H9 (cell line): ENCODE measurements around the gene RPN1. TPM values are rescaled to one million over a fixed set of nuclear protein-coding genes. Genes with fewer than 3 reads are reported as not detected.

Experiments used
- DNase-seq: peaks from one replicate; pipeline ENCODE4 v3.0.0-alpha.2; 2017
- H2AFZ ChIP-seq: one replicate; pipeline ENCODE4 v1.6.1; 2013; ENCODE audit warnings: mild to moderate bottlenecking, low read length, control low read depth, moderate library complexity
- H2AK5ac ChIP-seq: 2 replicates; pipeline ENCODE4 v1.6.1; 2013; ENCODE audit warnings: low read length, control low read depth, mixed read lengths; ENCODE audit not compliant: insufficient read length
- H2BK120ac ChIP-seq: one replicate; pipeline ENCODE4 v1.6.1; 2013; ENCODE audit warnings: low read depth, mild to moderate bottlenecking, low read length, control low read depth, inconsistent platforms; ENCODE audit not compliant: poor library complexity, severe bottlenecking
- H2BK12ac ChIP-seq: 2 replicates; pipeline ENCODE4 v1.6.1; 2013; ENCODE audit warnings: low read length, control low read depth, mixed read lengths, low read depth; ENCODE audit not compliant: insufficient read length
- H2BK15ac ChIP-seq: 2 replicates; pipeline ENCODE4 v1.6.1; 2013; ENCODE audit warnings: low read depth, low read length, control low read depth
- H2BK20ac ChIP-seq: one replicate; pipeline ENCODE4 v1.6.1; 2013; ENCODE audit warnings: low read depth, mild to moderate bottlenecking, low read length, control low read depth, inconsistent platforms; ENCODE audit not compliant: poor library complexity, severe bottlenecking
- H2BK5ac ChIP-seq: 2 replicates; pipeline ENCODE4 v1.6.1; 2013; ENCODE audit warnings: low read length, control low read depth, mixed read lengths; ENCODE audit not compliant: insufficient read length
- H3K14ac ChIP-seq: 2 replicates; pipeline ENCODE4 v1.6.1; 2013; ENCODE audit warnings: low read length, control low read depth; ENCODE audit not compliant: insufficient read depth
- H3K18ac ChIP-seq: 2 replicates; pipeline ENCODE4 v1.6.1; 2013; ENCODE audit warnings: low read depth, mild to moderate bottlenecking, mixed read lengths, low read length, control low read depth; ENCODE audit not compliant: insufficient read length
- H3K23ac ChIP-seq: 2 replicates; pipeline ENCODE4 v1.6.1; 2013; ENCODE audit warnings: low read length, control low read depth, mixed read lengths, low read depth; ENCODE audit not compliant: insufficient read length
- H3K23me2 ChIP-seq: 2 replicates; pipeline ENCODE4 v1.6.1; 2013; ENCODE audit warnings: low read depth, mild to moderate bottlenecking, mixed read lengths, low read length, control low read depth; ENCODE audit not compliant: insufficient read length, poor library complexity, severe bottlenecking
- H3K27ac ChIP-seq: 2 replicates; pipeline ENCODE4 v1.5.1; 2013; ENCODE audit warnings: low read length, control low read depth, mixed read lengths, low read depth; ENCODE audit not compliant: insufficient read length
- H3K27me3 ChIP-seq: 2 replicates; pipeline ENCODE4 v1.6.1; 2013; ENCODE audit warnings: low read length, control low read depth, inconsistent platforms; ENCODE audit not compliant: insufficient read depth
- H3K4ac ChIP-seq: 2 replicates; pipeline ENCODE4 v1.6.1; 2013; ENCODE audit warnings: low read depth, mild to moderate bottlenecking, control low read depth, inconsistent platforms, low read length, moderate library complexity
- H3K4me1 ChIP-seq: 2 replicates; pipeline ENCODE4 v1.6.1; 2013; ENCODE audit warnings: low read length, control low read depth, inconsistent platforms; ENCODE audit not compliant: insufficient read depth
- H3K4me2 ChIP-seq: 2 replicates; pipeline ENCODE4 v1.6.1; 2013; ENCODE audit warnings: low read length, control low read depth, mixed read lengths; ENCODE audit not compliant: insufficient read length, insufficient read depth
- H3K56ac ChIP-seq: 2 replicates; pipeline ENCODE4 v1.6.1; 2013; ENCODE audit warnings: low read depth, mild to moderate bottlenecking, mixed read lengths, low read length, control low read depth; ENCODE audit not compliant: insufficient read length
- H3K79me1 ChIP-seq: 2 replicates; pipeline ENCODE4 v1.6.1; 2013; ENCODE audit warnings: low read depth, mild to moderate bottlenecking, moderate library complexity, low read length, control low read depth, inconsistent platforms; ENCODE audit not compliant: insufficient read depth, poor library complexity, severe bottlenecking
- H3K79me2 ChIP-seq: 2 replicates; pipeline ENCODE4 v1.6.1; 2013; ENCODE audit warnings: low read length, control low read depth, inconsistent platforms; ENCODE audit not compliant: insufficient read depth
- H3K9ac ChIP-seq: 2 replicates; pipeline ENCODE4 v1.6.1; 2013; ENCODE audit warnings: low read length, control low read depth, mixed read lengths; ENCODE audit not compliant: insufficient read length; ENCODE audit errors: extremely low read depth
- H3K9me3 ChIP-seq: one replicate; pipeline ENCODE4 v1.6.1; 2013; ENCODE audit warnings: low read depth, low read length, inconsistent platforms; ENCODE audit not compliant: control insufficient read depth
- H3T11ph ChIP-seq: one replicate; pipeline ENCODE4 v1.6.1; 2013; ENCODE audit warnings: mild to moderate bottlenecking, low read length, control low read depth, inconsistent platforms
- H4K20me1 ChIP-seq: one replicate; pipeline ENCODE4 v1.6.1; 2013; ENCODE audit not compliant: control insufficient read depth, insufficient read length, insufficient read depth
- H4K5ac ChIP-seq: 2 replicates; pipeline ENCODE4 v1.6.1; 2013; ENCODE audit warnings: low read depth, mild to moderate bottlenecking, mixed read lengths, low read length, control low read depth; ENCODE audit not compliant: insufficient read length
- H4K8ac ChIP-seq: replicated peaks from 2 replicates; pipeline ENCODE4 v1.6.1; 2013; ENCODE audit warnings: low read length, control low read depth, mixed read lengths, low read depth; ENCODE audit not compliant: insufficient read length
- H4K91ac ChIP-seq: 2 replicates; pipeline ENCODE4 v1.6.1; 2013; ENCODE audit warnings: low read depth, mild to moderate bottlenecking, moderate library complexity, mixed read lengths, low read length, control low read depth; ENCODE audit not compliant: insufficient read length
- H3K27ac Mint-ChIP-seq, 3 experiments: 2 replicates in 2 of 3; 3 replicates in 1 of 3; pipeline ENCODE4 v1.8.0; 2020 to 2021; ENCODE audit warnings: mixed read lengths in 3 of 3, mild to moderate bottlenecking in 1 of 3, moderate library complexity in 1 of 3
- H3K27me3 Mint-ChIP-seq: 2 replicates; pipeline ENCODE4 v1.8.0; 2021; ENCODE audit warnings: low read depth, mild to moderate bottlenecking, moderate library complexity, mixed read lengths
- H3K36me3 Mint-ChIP-seq, 3 experiments: 2 replicates in 2 of 3; 3 replicates in 1 of 3; pipeline ENCODE4 v1.8.0; 2020 to 2021; ENCODE audit warnings: low read depth in 3 of 3, mixed read lengths in 3 of 3; ENCODE audit not compliant: insufficient read depth in 1 of 3
- H3K4me1 Mint-ChIP-seq, 2 experiments: 2 replicates each; pipeline ENCODE4 v1.8.0; 2020; ENCODE audit warnings: mixed read lengths in 2 of 2
- H3K4me3 Mint-ChIP-seq, 2 experiments: 2 replicates in 1 of 2; 3 replicates in 1 of 2; pipeline ENCODE4 v1.8.0; 2020 to 2021; ENCODE audit warnings: mild to moderate bottlenecking in 2 of 2, mixed read lengths in 2 of 2, moderate library complexity in 1 of 2
- H3K9me3 Mint-ChIP-seq, 2 experiments: 2 replicates in 1 of 2; 3 replicates in 1 of 2; pipeline ENCODE4 v1.8.0; 2020; ENCODE audit warnings: mild to moderate bottlenecking in 2 of 2, mixed read lengths in 2 of 2, moderate library complexity in 1 of 2
- CTCF ChIP-seq: fragments of 200-600 bp; sonication (generic); conservative IDR thresholded peaks from 3 replicates; pipeline ENCODE4 v1.8.0; 2021; ENCODE audit warnings: antibody characterized with exemption, mild to moderate bottlenecking
- WGBS: extraction: QIAGEN DNeasy Blood & Tissue Kit; methylation state at CpG from one replicate; pipeline ENCODE4 v1.1.7; 2013; ENCODE audit warnings: missing lambda C conversion rate, low lambda C conversion rate, mixed read lengths; ENCODE audit not compliant: insufficient read length; ENCODE audit errors: extremely low coverage; 5-methylcytosine and 5-hydroxymethylcytosine counted together
- total RNA-seq: library from RNA; stranded (reverse); gene quantifications from 2 replicates; pipeline ENCODE4 v1.2.1, GENCODE V29; 2021

Gene RPN1
- total RNA-seq, 1 experiment from 2014 or later = 174 TPM

GRCh38 chr3:128629936-128630335 lies 20.7 kb downstream of the RPN1 start:
- H3K79me2 ChIP-seq = no peaks in the 10 kb centered on the region; the same call in 1 of the 2 replicates
- H3K4me1 Mint-ChIP-seq = no peaks in the 10 kb centered on the region
- no peaks in the 10 kb centered on the region for H4K20me1 ChIP-seq
- H2BK5ac ChIP-seq = no peak overlapping the region
- no peak overlapping the region for H2BK12ac ChIP-seq
- H3T11ph ChIP-seq = no peak overlapping the region
- H3K9me3 ChIP-seq = no peaks in the 10 kb centered on the region
- no peaks in the 10 kb centered on the region for H3K27me3 Mint-ChIP-seq
- no peak overlapping the region for H3K9ac ChIP-seq
- H3K18ac ChIP-seq = no peak overlapping the region
- TF ChIP-seq CTCF = no peak
- no peak overlapping the region for H4K8ac ChIP-seq
- no peak for DNase-seq
- no peak overlapping the region for H2BK15ac ChIP-seq
- H3K9me3 Mint-ChIP-seq = no peaks in the 10 kb centered on the region
- no peak overlapping the region for H3K4ac ChIP-seq
- no peaks in the 10 kb centered on the region for H3K23me2 ChIP-seq
- H3K56ac ChIP-seq = no peak overlapping the region
- WGBS = no CpG with 5 or more reads among the region's 7 CpGs
- H4K5ac ChIP-seq = no peak overlapping the region
- H3K27ac ChIP-seq = no peak overlapping the region
- no peak overlapping the region for H3K14ac ChIP-seq
- no peak overlapping the region for H2AK5ac ChIP-seq
- H3K36me3 Mint-ChIP-seq = peaks cover 39 to 75% (median 70%) of the 10 kb centered on the region in 3 experiments; a peak in 6 of 7 replicates
- peaks cover 7% of the 10 kb centered on the region for H3K79me1 ChIP-seq
- H3K4me3 Mint-ChIP-seq = no peak overlapping the region
- no peaks in the 10 kb centered on the region for H3K27me3 ChIP-seq
- no peak overlapping the region for H2AFZ ChIP-seq
- H3K27ac Mint-ChIP-seq = no peak overlapping the region
- no peak overlapping the region for H2BK20ac ChIP-seq
- H3K23ac ChIP-seq = no peak overlapping the region
- no peak overlapping the region for H3K4me2 ChIP-seq
- no peak overlapping the region for H2BK120ac ChIP-seq
- H3K4me1 ChIP-seq = no peaks in the 10 kb centered on the region
- H4K91ac ChIP-seq = no peak overlapping the region
